Iris pigment epithelial cell (primary cell): ENCODE results near the gene RPS6KA2.

ENCODE experiments used
- DNase-seq: peaks from one replicate; pipeline ENCODE4 v3.0.0-alpha.2; 2011; ENCODE audit warnings: low read depth

Gene RPS6KA2

DNA sequence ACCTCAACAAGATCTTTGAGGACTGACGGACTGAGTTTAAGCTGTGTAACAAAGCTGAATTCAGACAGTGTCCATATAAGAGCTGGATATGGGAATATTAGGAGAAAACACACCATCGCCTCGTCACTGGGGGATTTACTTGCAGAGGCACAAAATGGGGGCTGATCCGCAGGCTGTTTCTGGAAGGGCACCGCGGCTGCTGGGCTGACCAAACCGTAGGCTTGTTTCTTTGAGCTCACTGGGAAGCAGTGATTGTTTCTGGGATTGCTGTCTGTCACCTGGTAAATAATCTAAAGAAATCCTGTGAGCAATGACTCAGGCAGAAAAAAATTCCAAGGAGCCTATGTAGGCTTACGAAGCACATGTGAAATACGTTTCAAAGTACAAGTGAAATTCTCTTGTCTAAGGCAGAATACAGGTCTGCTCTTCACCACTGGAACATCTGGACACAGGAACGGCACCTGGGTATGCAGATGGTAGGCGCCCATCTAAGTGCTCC is 180.4 kb downstream of the RPS6KA2 start:
- peak; percentile 45 for DNase-seq

DNA sequence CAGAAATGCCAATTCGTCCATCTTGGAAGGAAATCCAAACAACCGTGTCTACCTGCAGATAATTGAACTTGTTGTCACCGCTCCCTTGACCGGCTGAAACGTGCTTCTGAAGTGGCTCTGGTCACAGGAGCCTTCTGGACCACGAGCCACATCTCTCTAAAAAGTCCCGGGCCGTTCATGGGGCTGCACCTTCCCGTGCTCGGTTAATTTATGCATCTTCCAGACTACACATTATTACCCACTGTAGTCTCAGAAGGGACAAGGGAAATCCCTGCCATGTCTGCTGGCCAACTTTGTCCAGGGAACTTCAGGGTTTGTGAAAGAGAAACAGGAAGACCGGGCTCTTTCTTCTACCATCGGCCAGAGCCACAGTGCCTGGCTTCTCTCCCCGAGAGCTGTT is 180.9 kb downstream of the RPS6KA2 start:
- no peak for DNase-seq

DNA sequence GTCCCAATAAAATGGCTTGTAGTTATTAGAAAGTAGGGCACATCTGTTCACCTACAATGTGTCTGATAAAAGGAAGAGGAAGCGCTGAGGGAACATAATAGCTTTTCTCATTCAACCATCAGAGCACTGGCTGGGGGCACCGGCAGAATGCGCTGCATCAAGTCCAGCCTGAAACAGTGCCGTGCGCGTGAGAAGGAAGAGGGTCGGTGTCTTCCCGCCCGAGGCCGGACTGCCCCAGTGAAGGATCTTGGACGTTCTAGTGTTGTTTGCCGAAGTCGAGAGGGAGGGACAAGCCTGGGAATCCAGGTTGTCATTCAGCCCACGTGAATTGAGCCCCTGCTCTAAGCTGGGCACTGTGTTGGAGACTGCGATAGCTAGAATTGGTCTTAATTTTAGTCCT is 182.6 kb downstream of the RPS6KA2 start:
- no peak for DNase-seq

DNA sequence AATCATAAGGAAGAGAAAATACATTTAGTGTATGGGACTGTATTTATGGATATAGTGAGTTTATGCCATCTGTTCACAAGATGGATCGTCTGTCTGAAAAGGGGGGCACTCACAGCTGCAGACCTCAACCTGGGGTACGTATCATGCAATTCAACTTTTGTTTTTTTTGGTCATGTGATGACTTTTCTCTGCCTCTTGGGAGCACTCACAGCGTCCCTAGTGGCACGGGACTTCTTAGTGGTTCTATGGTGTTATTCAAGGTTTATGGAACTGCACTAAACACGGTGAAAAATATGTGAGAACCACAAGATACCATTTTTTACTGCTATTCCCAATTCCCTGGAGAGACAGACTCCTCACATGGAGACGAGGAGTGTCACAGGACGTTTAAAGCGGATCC is 183.9 kb downstream of the RPS6KA2 start:
- no peak for DNase-seq

DNA sequence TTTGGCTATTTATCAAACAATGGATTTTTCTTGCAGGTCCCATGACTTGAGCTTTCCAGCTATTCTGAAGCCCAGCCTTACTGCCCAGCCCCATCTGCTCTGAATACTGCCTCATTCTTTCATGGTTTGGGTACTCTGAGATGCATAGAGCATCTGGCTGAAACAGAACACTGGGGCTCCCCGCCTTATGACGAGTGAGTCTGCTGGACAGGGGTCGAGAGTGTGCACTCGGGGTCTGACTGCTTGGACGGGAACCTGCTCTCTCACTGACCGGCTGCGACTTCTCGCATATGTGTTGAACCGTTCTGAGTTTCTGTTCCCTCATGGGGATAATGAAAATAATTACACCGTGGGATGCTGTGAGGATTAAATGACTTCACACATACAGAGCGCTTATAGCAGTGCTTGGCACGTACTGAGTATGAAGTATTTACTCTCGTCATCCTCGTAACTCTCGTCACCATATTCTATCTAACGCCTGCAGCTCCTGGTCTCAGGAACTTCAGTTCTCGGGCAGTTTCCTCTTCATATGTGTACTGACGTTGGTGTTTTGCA is 184.8 kb downstream of the RPS6KA2 start:
- no peak for DNase-seq

DNA sequence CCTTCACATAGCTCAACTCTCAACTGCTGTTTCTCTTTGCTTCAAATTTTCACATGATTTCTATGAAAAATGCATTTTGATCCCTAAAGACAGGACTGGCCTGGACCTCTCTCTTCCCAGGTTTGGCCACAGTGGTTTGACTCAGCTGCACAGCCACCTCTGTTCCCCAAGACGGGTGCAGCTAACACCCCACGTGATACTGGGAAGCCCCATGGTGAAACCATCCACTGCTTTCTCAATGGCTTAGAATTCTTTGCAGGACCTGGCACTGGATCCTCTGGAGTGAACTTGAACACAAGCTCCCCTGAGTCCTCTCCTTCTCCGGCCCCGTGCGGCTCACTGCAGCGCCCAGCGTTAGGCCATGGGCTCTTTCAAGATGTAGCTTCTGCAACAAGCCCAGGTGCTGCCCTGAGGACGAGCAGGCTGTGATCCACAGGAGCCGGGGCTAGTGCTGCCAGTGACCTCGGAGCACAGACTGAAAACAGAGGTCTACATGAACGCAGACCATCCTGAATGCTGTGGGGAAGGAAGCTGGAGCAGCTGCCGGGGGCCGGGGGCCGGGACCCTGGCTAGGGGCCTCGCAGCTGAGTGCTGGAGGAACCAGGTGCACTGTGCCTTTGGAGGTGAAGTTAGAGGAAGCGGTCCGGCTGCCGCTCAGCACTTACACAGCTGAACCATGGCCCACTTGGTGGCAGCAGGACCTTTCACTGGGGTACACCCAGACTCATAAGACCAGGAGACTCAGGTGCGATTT is 185.5 kb downstream of the RPS6KA2 start:
- DNase-seq: no peak

DNA sequence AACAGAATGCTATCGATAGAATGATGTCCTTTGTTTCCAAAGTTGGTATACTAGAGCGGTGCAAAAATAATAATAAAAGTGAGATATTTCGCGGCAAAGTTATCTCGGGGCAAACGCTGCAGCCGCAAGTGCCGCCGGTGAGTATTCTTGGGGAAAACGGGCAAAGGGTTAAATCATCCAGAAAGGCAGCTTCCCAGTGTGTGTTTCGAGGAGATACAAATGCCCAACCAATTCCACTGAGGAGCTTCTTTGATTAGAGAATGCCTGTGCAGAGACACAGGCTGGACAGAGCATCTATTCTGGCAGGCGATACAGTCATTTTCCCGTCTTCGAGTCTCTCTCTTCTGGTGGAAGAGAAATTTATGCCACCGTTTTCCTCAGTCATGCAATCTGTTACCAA is 186.3 kb downstream of the RPS6KA2 start:
- no peak for DNase-seq

DNA sequence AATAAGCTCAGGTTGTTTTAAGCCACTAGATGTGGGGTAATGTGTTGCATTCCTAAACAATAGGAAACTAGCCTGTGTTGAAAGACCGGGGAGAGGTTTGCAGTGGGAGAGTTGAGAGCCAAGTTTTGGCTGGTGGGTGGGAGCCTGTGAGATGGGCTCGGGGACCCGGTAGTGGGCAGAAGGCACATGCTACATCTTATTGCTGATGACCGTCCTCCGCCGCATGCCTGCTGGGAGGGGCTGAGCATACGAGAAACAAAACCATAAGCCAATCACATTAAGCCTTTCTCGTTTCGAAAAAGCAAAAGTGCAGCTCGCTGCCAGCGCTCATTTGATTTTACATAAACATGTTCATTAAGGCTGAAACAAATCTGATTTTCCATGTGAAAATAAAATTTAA is 186.9 kb downstream of the RPS6KA2 start:
- no peak for DNase-seq

DNA sequence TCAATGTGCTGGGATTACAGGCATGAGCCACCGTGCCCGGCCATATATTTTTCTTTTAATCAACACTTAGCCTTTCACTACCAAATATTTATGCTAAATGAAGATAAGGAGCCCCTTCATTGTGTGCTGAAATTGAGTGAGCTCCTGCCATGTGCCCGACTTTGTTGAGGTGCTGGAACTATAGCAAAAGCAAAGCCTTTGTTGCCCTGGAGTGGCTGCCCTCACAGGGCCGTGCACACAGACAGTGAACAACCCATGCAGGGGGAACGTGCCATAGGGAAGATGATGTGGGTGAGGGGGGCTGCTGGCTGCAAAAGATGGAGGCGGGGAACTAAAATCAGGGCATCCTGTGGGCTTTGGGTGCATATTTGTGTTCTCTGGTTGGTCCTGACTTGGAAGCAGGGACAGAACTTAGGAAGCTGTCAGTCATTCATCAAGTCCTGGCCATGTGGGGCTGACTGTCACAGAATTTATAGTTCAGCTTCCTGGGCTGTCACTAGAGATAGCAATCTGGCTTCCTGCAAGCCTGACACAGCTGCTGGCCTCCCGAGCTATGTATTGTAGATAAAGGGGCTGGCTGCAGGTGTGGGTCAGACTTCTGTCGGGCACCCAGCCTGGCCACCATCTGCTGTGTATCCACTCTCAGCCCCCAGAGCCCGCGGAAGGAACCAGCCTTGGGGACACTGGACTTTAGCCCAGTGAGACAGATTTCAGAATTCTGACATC is 187.5 kb downstream of the RPS6KA2 start:
- DNase-seq: no peak

DNA sequence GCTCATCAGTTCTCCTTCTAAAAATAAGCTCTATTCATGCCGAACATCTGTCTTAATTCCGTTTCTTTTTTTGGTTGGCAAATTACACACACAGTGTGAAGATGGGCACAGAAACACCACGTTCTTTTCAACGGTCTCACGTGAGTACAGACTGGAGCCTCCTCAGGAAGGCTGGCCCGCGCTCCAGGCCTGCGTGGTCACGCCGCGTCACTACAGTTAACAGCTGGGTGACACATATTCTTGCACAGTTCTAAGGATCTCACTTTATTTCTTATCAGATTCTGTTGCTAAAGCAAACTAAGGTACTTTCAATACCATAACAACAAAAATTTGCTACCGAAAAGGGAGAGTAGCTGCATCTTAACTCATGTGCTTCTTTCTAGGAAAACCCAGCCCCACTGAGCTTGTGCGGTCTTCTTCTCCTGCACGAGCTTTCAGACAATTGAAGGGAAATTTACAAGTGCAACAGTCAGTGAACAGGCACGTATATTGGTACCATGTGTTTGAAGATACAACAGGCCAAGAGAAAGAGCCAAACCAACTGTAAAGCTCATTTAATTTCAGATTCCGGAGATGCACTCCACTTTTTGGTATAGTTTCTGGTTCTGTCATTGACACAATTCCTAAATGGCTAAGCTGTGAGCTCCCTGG is 188.7 kb downstream of the RPS6KA2 start:
- no peak for DNase-seq

DNA sequence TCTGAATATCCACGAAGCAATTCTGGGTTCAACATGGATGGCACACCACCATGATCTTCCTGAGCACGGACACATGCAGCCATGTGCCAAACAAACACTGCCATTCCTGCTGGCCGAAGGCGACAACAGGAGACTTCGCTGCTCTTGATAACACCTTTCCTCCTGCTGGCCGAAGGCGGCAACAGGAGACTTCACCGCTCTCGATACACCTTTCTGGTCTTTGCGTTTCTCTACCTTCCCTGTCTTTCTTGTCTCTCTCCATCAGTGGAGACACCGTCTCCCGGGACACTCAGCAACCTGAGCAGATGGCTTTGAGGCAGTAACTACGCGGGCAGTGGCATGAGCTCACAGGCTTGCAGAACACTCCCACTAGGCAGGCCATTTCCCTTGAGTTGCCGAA is 189.4 kb downstream of the RPS6KA2 start:
- DNase-seq: no peak

DNA sequence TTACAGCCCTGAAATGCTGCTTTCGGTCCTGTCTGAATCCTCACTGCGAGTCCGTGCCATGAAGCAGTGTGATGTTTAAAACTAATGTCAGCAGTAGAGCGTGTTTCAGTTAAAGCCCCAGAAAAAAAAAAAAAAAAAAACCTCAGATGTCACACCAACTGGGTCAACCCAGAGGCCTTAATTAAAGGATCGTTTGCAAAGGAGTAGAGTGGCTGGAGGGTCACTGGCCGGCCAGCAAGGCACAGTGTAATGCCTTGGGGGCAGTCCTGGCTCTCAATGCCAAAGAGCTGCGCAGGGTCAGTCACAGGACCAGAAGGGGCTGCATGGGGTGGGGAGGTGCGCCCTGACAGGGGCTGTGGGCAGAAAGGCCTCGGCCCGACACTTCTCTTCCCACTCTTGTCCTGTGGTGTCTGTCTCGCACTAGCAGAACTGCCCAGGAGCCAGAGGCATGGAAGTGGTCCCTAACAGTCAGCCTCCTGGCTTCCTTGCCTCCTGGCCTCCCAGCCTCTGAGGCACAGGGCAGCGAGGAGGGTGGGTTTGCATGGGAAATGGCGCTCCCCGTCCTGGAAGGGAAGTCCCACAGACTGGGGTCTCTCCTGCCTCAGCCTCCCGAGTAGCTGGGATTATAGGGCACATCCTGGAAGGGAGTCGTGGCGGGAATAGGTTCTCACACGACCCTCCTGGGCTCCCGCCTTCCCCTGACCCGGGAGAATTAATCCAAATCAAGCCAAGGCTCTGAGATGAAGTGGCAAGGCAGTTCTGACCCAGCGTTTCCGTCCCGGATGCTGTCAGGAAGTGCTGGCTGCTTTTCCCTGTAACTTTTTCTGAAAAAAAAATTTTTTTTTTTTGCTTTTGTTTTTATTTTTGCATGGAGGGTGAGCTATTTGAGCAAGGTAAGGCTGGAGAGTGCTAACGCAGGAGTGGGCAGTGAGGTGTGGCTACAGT is 190.6 kb downstream of the RPS6KA2 start:
- DNase-seq: no peak

DNA sequence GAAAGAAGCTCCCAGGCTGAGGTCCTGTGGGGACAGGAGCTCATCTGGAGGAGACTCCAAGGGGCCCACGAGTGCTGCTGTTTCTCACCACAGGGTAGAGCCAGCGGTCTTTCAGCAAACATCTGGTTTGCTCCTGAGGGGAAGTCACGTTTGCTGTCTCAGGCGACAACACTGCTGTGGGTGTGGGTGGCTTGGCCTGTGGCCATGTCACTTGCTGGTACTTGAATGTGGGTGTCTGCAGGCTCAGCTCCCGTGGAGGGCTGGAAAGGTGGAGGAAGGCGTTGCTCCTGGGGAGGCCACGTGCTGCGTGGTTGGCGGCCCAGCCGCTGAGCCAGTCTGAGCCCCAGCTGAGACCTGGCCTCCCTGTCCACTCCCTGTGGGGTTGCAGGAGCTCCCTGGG is 191.5 kb downstream of the RPS6KA2 start:
- DNase-seq: no peak

DNA sequence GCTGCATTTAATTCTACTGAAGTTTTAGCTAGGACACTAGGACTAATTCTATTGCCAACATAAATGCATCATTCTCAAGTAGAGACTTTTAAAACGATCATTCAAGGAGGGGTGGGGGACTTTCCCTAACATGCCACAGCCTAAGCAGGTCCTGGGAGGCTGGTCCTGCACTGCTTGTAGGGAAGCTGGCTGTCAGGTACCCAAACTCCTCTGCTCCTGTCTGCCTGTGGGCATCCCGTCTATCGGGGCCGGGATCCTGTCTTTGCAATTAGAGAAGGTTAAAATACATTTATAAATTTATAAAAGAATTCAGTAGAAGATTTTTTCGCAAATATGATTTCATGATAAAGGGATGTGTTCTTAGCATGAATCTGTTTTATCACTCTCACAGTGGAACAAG is 192.7 kb downstream of the RPS6KA2 start:
- DNase-seq: no peak

DNA sequence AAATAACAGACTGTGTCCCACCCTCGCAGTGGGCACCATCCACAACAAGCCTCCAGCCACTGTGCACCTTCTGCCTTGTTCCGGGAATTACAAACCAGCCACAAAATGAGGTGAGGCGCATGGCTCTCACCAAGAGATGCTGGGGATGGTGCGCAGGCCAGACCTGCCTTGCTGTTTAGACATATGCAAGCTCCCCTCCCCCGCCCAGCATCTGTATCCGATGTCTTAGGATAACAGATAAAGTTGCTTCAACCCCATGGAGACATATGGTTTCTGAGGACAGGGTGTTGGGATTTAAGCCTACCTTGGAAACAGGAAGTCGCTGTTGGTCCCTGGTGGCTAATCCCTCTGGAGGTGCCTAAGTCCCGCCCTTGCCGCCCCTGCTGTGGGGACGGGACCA is 194.0 kb downstream of the RPS6KA2 start:
- no peak for DNase-seq

DNA sequence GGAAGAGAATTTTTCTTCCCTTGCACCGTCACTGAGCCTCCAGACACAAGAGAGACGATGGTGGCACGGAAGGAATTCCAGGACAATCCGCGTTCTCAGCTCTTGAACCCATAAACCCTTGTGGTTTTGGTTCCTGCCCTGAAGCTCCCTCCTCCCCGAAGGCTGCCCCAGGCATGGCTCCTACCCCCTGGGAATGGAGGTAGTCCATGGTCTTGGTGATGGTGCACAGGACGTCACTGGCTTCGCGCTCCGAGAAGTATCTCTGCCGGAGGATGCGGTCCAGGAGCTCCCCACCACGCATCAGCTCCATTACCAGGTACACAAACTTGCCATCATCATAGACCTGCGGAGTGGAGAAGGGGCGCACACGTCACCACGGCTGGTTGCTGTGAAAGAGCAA is 196.8 kb downstream of the RPS6KA2 start:
- no peak for DNase-seq

DNA sequence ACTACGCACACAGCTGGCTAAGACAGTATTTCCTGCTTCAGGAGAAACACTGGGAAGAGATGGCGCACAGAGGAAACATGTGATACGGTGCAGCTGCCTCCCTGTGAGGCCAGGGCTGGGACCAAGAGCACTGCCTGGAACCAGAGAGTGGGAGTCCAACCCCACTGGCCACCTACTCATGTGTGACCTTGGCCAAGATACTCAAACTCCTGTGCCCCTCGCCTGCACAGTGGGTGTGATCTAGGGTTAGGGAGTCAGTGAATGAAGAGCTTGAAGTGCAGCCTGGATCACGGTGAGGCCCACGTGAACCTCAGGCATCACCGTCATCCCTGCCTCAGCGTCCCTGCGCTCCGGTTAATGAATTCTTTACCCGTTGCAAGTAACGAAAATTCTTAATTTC is 202.6 kb downstream of the RPS6KA2 start:
- no peak for DNase-seq

DNA sequence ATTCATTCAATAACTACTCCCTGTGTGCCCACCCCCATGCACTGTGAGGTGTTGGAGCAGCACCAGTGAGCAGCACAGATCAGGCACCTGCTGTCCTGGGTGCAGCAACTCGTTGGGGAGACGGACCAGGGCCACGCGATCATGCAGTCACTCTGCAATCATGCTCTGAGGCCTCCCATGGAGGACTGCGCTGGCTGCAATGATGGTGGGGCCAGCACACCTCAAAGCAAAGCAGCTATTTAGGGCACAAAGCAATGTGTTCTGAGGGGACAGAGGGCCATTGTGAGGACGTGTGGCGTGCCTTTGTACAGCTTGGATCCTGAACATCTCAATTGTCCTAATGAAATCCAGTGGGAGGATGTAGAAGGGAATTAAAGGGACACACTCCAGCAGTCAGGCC is 203.3 kb downstream of the RPS6KA2 start:
- DNase-seq: no peak

DNA sequence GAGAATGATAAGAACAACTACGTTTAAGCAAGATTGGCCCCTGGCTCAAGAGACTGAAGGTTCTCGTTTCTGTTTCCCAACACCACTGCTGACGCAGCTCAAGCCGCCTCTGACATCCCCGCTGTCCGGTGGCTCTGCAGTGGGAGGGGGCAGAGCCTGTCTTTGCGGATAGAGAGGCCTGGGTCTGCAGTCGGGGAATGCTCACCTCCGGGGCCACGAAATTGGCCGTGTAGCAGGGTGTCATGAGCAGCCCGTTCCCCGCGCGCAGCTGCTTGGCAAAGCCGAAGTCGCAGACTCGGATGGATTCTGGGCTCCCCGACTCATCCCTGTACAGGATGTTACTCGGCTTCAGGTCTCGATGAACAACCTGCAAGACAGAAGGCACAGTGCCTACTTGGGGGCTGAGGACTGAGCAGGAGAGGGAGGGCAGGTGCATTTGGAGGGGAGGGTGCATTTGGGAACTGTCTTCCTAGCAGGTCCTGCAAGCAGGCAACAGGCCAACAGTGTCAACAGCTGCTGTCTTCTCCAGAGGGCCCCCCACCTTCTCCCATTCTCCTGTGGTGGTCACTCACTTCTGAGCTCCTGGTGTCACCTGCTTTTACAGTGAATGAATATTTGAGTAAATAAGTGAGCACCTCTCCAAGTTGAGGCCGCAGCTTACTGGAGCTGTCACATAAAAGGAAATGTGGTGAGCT is 203.9 kb downstream of the RPS6KA2 start:
- DNase-seq: no peak

DNA sequence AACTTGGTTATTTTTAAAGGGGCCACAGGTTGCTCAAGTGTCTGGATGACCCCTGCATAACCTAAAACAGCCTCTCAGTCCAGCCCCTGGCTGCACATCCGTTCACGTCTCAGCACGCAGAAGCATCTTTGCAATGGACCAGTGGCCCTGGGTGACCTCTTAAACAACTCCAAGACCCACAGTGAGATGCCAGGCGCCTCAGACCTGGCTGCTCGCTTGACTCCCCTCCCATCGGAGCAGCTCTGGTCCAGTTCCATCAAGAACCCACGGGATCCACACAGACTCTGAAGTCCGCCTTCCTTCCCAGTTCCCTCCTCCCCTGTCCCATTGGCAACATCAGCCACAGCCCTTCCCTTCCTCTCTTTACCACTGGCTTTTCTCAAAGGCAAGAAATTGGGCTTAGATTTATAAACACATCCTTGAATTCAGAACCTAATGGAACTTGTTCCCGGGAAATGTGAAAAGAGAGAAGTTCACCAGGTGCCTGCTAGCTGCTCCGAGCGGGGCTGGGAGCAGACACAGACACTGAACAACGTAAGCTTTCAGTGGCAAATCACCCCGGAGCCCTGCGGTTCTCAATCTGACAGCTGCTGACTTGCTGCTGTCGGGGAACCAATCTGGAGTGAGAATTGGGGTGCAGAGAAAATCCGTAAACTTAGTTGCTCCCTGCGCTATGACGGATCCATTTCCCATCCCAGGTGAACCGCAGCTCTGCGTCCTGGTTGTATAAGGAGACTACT is 204.7 kb downstream of the RPS6KA2 start:
- DNase-seq: no peak
